GM12865 (cell line): Measurements from ENCODE around the gene PLD2.
"Not testable (repeated sequence)": the region's sequence is repeated elsewhere in the genome, so short reads cannot be mapped to it uniquely, and the experiment has no call there.

Experiments
- DNase-seq: peaks from one replicate; pipeline ENCODE4 v3.0.0; 2010; ENCODE audit warnings: low read depth
- H3K4me3 ChIP-seq: 2 replicates; pipeline ENCODE4 v1.5.1; 2011; ENCODE audit warnings: mild to moderate bottlenecking, low read depth, low read length, control low read depth
- CTCF ChIP-seq: IDR thresholded peaks from 2 replicates; pipeline ENCODE4 v1.5.1; 2011; ENCODE audit warnings: low read length, control low read depth, low read depth, inconsistent platforms; ENCODE audit not compliant: insufficient read depth; ENCODE audit errors: missing control alignments

PLD2 gene

GRCh38 chr17:4862720-4863119 lies 55.8 kb downstream of the PLD2 start:
- no peak for TF ChIP-seq CTCF
- H3K4me3 ChIP-seq: no peak overlapping the region
- no peak for DNase-seq

GRCh38 chr17:4863321-4863720 lies 56.4 kb downstream of the PLD2 start:
- TF ChIP-seq CTCF: no peak
- H3K4me3 ChIP-seq: no peak overlapping the region

GRCh38 chr17:4867535-4867934 lies 60.6 kb downstream of the PLD2 start:
- not testable (repeated sequence) for DNase-seq, H3K4me3 ChIP-seq

More at GRCh38 chr17:4863321-4863720, 56.4 kb downstream of the PLD2 start:
- DNase-seq: no peak

GRCh38 chr17:4869058-4869998 lies 62.4 kb downstream of the PLD2 start:
- DNase-seq, H3K4me3 ChIP-seq: not testable (repeated sequence)

- no peak overlapping the region for H3K4me3 ChIP-seq
- DNase-seq: no peak
- no peak for TF ChIP-seq CTCF
Measured at GRCh38 chr17:4870855-4871254, 63.9 kb downstream of the PLD2 start.

- no peak for TF ChIP-seq CTCF
- DNase-seq: no peak
- no peak overlapping the region for H3K4me3 ChIP-seq
Measured at GRCh38 chr17:4872786-4873185, 65.8 kb downstream of the PLD2 start.
